HUES48 (cell line): ENCODE results near the gene CD58.
"Not testable (repeated sequence)": the region's sequence is repeated elsewhere in the genome, so short reads cannot be mapped to it uniquely, and the experiment has no call there.

Experiments
- H3K27ac ChIP-seq: one replicate; pipeline ENCODE4 v1.7.0; 2013; ENCODE audit warnings: low read depth, low read length, inconsistent platforms
- H3K27me3 ChIP-seq: 2 replicates; pipeline ENCODE4 v1.6.1; 2013; ENCODE audit warnings: mild to moderate bottlenecking, low read length; ENCODE audit not compliant: control insufficient read depth, insufficient read depth
- H3K36me3 ChIP-seq: 2 replicates; pipeline ENCODE4 v1.6.1; 2013; ENCODE audit warnings: low read length; ENCODE audit not compliant: control insufficient read depth, insufficient read depth
- H3K4me1 ChIP-seq: 2 replicates; pipeline ENCODE4 v1.6.1; 2013; ENCODE audit warnings: mild to moderate bottlenecking, low read length; ENCODE audit not compliant: control insufficient read depth, insufficient read depth
- H3K4me3 ChIP-seq: 2 replicates; pipeline ENCODE4 v1.5.1; 2013; ENCODE audit warnings: mild to moderate bottlenecking, low read depth, low read length
- H3K9ac ChIP-seq: 2 replicates; pipeline ENCODE4 v1.6.1; 2013; ENCODE audit warnings: mild to moderate bottlenecking, low read depth, low read length, moderate library complexity
- H3K9me3 ChIP-seq: 2 replicates; pipeline ENCODE4 v1.6.1; 2013; ENCODE audit warnings: low read length; ENCODE audit not compliant: control insufficient read depth, insufficient read depth

The CD58 gene

GRCh38 chr1:116570358-116571214 lies at the start of gene CD58:
CD58 (minus strand) TSS chr1:116571026; CDS start chr1:116570972, 54 bp downstream.
- Histone ChIP-seq H3K4me1 (peaks cover 23% of the 10 kb centered on the region), H3K27ac (peak within 1 kb of the TSS; percentile 33), H3K9ac (peak within 1 kb of the TSS; percentile 64), H3K36me3 (no peaks in the 10 kb centered on the region), H3K9me3 (no peaks in the 10 kb centered on the region), H3K4me3 (peak within 1 kb of the TSS; percentile 86), H3K27me3 (peaks cover 16% of the 10 kb centered on the region)

GRCh38 chr1:116620392-116620791 lies 49.6 kb upstream of the CD58 start:
- not testable (repeated sequence) for H3K4me1 ChIP-seq, H3K27ac ChIP-seq, H3K27me3 ChIP-seq, H3K9me3 ChIP-seq, H3K36me3 ChIP-seq, H3K9ac ChIP-seq, H3K4me3 ChIP-seq

GRCh38 chr1:116619106-116619505 lies 48.3 kb upstream of the CD58 start:
- not testable (repeated sequence) for H3K36me3 ChIP-seq, H3K9me3 ChIP-seq, H3K27ac ChIP-seq, H3K9ac ChIP-seq, H3K4me1 ChIP-seq, H3K4me3 ChIP-seq, H3K27me3 ChIP-seq

- H3K9ac ChIP-seq, H3K4me1 ChIP-seq, H3K27me3 ChIP-seq, H3K4me3 ChIP-seq, H3K36me3 ChIP-seq, H3K9me3 ChIP-seq, H3K27ac ChIP-seq: not testable (repeated sequence)
Observed at GRCh38 chr1:116617808-116618207, 47.0 kb upstream of the CD58 start.

GRCh38 chr1:116613825-116614224 lies 43.0 kb upstream of the CD58 start:
- H3K4me3 ChIP-seq, H3K27ac ChIP-seq, H3K27me3 ChIP-seq, H3K9me3 ChIP-seq, H3K36me3 ChIP-seq, H3K9ac ChIP-seq, H3K4me1 ChIP-seq: not testable (repeated sequence)

- H3K4me3 ChIP-seq, H3K27me3 ChIP-seq, H3K27ac ChIP-seq, H3K9ac ChIP-seq, H3K36me3 ChIP-seq, H3K9me3 ChIP-seq, H3K4me1 ChIP-seq: not testable (repeated sequence)
Observed at GRCh38 chr1:116609801-116610371, 39.1 kb upstream of the CD58 start.

GRCh38 chr1:116608841-116609240 lies 38.0 kb upstream of the CD58 start:
- not testable (repeated sequence) for H3K27ac ChIP-seq, H3K4me3 ChIP-seq, H3K36me3 ChIP-seq, H3K9ac ChIP-seq, H3K9me3 ChIP-seq, H3K27me3 ChIP-seq
- peaks cover 12% of the 10 kb centered on the region for H3K4me1 ChIP-seq

GRCh38 chr1:116608151-116608550 lies 37.3 kb upstream of the CD58 start:
- not testable (repeated sequence) for H3K9ac ChIP-seq, H3K4me3 ChIP-seq, H3K36me3 ChIP-seq, H3K27ac ChIP-seq, H3K9me3 ChIP-seq, H3K27me3 ChIP-seq
- peaks cover 12% of the 10 kb centered on the region for H3K4me1 ChIP-seq

- H3K36me3 ChIP-seq, H3K4me3 ChIP-seq, H3K9me3 ChIP-seq, H3K27ac ChIP-seq, H3K27me3 ChIP-seq, H3K9ac ChIP-seq: not testable (repeated sequence)
- H3K4me1 ChIP-seq: peaks cover 12% of the 10 kb centered on the region
Observed at GRCh38 chr1:116607463-116607862, 36.6 kb upstream of the CD58 start.

GRCh38 chr1:116606067-116606466 lies 35.2 kb upstream of the CD58 start:
- H3K9me3 ChIP-seq, H3K4me3 ChIP-seq, H3K27me3 ChIP-seq, H3K9ac ChIP-seq, H3K36me3 ChIP-seq, H3K27ac ChIP-seq: not testable (repeated sequence)
- peaks cover 12% of the 10 kb centered on the region for H3K4me1 ChIP-seq

- Histone ChIP-seq H3K27ac (peak overlapping the region; percentile 27), H3K4me1 (peaks cover 12% of the 10 kb centered on the region), H3K9ac (no peak overlapping the region), H3K27me3 (no peaks in the 10 kb centered on the region), H3K36me3 (no peaks in the 10 kb centered on the region), H3K9me3 (no peaks in the 10 kb centered on the region), H3K4me3 (no peak overlapping the region)
Observed at GRCh38 chr1:116605315-116605714, 34.5 kb upstream of the CD58 start.
